GM15510 (cell line): Measurements from ENCODE around the gene TMEM240.

Experiments used
- POLR2A ChIP-seq: IDR thresholded peaks from 3 replicates; pipeline ENCODE4 v1.6.1; 2011; ENCODE audit warnings: borderline replicate concordance; ENCODE audit not compliant: insufficient read length; ENCODE audit errors: extremely low read depth

Gene TMEM240

DNA sequence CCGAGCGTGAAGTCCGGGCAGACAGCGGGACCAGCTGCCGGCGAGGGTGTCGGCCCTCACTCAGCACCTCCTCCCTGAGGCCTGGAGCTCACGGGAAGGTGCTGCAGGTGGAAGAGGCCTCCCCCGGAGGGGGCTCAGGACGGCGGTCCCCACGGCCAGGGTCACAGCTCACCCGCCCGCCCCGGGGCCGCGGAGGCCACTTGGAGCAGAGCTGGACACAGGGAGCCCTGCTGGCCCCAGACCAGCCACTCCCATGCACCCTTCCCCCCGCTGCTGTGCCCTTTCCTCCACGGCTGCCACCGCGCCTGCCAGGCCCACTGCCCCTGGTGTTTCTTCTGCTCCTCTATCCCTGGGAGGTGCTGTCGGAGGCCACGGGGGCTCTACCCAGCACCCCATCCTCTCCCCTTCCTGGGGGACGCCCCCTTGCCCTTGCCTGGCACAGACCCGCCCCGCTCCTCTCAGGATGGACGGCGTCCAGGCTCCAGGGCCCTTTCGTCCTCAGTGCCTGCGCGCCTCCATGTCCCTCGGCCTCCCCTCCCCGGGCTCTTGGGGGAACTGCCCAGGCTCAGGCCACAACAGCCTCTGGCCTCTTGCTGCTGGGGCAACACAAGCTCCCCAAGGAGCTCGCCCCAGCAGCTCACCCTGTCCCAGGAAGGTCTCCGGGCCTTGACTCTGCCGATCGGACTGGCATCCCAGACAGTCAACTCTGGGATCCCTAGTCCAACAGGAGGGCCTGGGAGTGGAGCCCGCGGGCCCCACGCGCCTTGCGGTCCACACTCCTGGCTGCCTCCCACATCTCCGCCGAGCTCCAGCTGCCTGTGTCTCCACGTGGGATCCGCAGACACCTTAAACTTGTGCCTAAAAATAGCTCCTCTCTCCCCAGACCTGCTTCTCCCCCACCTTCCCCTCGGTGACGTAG lies 4.1 kb downstream of the TMEM240 start:
- no peak for TF ChIP-seq POLR2A

DNA sequence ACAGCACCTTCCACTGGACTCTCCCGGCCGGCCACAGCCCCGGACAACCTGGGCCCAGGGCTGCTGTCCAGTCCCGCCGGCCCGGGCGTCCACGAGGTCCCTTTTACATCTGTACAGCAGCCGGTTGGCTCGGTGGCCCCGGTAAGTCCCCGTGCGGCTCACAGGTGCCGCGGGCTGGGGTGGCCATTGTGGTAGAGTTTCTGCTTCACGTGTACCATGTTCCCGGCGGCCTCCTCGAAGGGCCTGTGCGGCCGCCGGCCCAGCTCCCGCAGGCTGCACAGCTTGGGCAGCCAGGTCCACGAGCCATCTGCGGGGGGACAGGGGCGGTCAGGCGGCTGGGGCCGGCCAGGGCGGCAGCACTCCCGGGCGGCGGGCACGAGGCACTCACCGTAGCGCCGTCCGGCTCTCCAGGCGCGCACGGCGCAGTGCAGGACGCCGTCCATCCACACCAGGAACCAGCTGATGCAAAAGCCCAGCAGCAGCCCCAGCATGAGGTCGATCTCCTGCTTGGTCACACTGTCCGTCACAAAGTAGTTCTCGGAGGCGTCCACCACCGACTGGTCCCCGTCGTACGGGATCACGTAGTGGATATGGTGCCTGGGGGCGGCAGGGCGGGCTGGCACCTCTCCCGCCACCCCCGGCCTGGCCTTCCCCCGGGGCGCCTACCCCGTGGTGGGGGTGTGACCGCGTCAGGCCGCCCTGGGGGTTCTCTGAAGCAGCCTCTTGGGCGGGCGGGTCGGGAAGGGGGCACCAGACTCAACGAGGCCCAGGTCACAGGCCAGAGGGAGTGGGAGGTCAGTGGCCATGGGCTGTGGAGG lies 5.0 kb downstream of the TMEM240 start:
- TF ChIP-seq POLR2A: no peak

DNA sequence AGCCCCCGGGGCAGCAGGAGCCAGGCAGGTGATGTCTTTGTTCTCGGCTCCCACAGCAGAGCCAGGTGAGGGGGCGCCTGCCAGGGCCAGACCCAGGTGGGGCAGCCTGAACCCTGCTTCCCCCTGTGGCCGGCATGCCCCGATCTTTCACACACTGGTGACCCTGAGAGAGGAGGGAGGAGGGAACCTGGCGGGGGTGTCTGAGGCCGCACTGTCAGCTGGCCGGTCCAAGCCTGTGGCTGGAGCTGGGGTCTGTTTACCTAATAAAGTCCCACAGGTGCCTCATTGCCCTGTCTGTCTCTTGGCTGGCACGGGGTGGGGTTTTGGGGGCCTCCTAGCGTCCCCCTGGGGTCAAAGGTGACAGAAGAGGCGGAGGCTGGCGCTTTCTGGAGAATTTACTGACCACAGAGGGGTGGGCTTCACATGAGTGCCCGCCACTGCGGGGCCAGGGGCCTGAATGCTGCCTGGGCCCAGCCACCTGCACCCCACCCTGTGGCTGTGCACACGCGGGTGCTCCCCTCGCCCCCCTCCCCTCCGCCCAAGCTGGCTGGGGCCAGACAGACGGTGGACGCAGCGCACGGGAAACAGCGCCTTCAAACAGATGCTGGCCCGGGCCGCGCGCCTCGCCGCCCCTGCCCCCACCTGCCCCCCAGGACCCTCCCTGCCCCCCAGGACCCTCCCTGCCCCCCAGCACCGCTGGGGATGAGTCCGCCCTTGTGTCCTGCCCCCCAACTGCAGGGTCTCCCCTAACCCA lies 5.8 kb downstream of the TMEM240 start:
- TF ChIP-seq POLR2A: no peak

DNA sequence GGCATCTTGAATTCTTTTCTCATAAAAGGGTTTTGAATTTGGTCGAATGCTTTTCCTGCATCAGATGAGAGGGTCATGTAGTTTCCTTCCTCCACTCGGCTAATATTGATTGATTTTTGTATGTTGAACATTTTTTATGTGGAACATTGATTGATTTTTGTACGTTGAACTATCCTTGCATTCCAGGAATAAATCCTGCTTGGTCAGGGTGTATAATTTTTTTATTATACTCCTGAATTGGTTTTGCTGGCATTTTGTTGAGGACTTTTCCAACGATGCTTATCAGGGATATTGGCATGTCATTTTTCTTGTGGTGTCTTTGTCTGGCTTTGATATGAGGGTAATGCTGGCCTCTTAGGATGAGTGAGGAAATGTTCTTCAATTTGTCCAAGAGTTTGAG lies 8.5 kb downstream of the TMEM240 start:
- no peak for TF ChIP-seq POLR2A

GRCh38 chr1:1529936-1530335 lies 10.5 kb downstream of the TMEM240 start:
- no peak for TF ChIP-seq POLR2A

GRCh38 chr1:1529321-1529720 lies 11.1 kb downstream of the TMEM240 start:
- no peak for TF ChIP-seq POLR2A

GRCh38 chr1:1528301-1529267 lies 11.8 kb downstream of the TMEM240 start:
- TF ChIP-seq POLR2A: no peak

- no peak for TF ChIP-seq POLR2A
Measured at GRCh38 chr1:1527092-1527816, 13.2 kb downstream of the TMEM240 start.

DNA sequence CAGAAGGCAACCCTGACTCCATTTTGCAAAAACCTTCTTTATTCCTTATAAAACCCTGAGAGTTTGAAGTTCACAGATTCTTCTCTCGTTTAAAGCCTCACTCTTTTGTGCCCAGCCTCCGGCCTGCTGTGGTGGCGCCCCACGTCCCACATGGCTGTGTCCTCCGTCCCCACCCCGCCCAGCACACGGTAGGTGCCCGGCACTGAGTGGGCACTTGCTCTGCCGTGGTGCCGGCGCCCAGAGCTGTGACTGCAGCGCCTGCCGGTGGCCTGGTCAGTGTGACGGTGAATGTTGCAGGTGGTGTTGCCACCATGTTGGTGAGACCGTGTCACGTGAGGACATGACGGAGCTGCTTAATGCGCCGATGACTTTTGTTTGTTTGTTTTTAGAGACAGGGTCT lies 19.1 kb downstream of the TMEM240 start:
- no peak for TF ChIP-seq POLR2A

DNA sequence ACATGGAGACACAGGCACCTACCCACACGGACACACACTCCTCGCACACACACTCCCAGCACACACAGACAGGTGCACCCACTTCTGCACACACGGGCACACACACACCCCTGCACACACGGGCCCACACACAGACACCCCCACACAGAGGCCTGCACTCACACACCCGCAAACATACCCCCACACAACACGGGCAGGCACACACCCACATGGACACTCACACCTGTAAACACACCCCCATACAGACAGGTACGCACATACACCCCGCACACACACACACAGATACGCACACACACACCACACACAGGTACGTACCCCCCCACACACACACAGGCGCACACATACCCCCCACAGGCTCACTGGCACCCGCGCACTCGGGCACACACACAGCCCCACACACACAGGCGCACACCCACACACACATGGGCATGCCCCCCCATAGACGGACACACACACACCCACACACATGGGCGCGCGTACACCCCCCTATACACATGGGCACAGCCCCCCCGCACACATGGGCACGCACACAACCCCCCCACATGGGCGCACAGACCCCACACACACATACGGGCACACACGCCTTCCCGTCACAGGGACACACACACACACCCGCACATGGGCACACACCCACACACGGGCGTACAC lies 22.3 kb downstream of the TMEM240 start:
- no peak for TF ChIP-seq POLR2A

GRCh38 chr1:1511533-1512285 lies 28.7 kb downstream of the TMEM240 start, which contains the start of gene ATAD3A:
TSS of gene ATAD3A (plus strand) at chr1:1512162. CDS start at chr1:1512269, 107 bp downstream.
- peak; percentile 72 for TF ChIP-seq POLR2A

- no peak for TF ChIP-seq POLR2A
Measured at GRCh38 chr1:1510912-1511532, 29.4 kb downstream of the TMEM240 start.

DNA sequence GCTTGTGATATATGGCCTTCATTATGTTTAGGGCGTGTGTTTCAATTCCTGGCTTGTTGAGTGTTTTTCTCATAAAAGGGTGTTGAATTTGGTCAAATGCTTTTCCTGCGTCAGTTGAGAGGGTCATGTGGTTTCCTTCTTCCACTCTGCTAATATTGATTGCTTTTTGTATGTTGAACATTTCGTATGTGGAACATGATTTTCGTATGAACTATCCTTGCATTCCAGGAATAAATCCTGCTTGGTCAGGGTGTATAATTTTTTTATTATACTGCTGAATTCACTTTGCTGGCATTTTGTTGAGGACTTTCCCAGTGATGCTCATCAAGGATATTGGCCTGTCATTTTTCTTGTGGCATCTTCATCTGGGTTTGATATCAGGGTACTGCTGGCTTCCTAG lies 33.1 kb downstream of the TMEM240 start:
- no peak for TF ChIP-seq POLR2A
